GOT3 (cell line): Measurements from ENCODE around the gene CYP19A1.

Source experiments
- DNase-seq: peaks from one replicate; lab custom pipeline; 2025; ENCODE audit warnings: mixed read lengths; lab: John Stamatoyannopoulos, UW

Gene CYP19A1

GRCh38 chr15:51338496-51338895 is at the start of gene CYP19A1:
CYP19A1 (minus strand) TSS chr15:51338596; CDS start chr15:51242912, 95,684 bp downstream.
- DNase-seq = no peak

- DNase-seq = no peak
Measured at GRCh38 chr15:51387699-51388041, 49.3 kb upstream of the CYP19A1 start.

- no peak for DNase-seq
Measured at GRCh38 chr15:51386960-51387698, 48.7 kb upstream of the CYP19A1 start.

GRCh38 chr15:51386486-51386885 is 48.1 kb upstream of the CYP19A1 start:
- DNase-seq = no peak

- DNase-seq = no peak
Measured at GRCh38 chr15:51386029-51386428, 47.6 kb upstream of the CYP19A1 start.

- no peak for DNase-seq
Measured at GRCh38 chr15:51382787-51383186, 44.4 kb upstream of the CYP19A1 start.

- no peak for DNase-seq
Measured at GRCh38 chr15:51380999-51381806, 42.8 kb upstream of the CYP19A1 start.

GRCh38 chr15:51379390-51379789 is 41.0 kb upstream of the CYP19A1 start:
- no peak for DNase-seq

GRCh38 chr15:51378406-51378805 is 40.0 kb upstream of the CYP19A1 start:
- no peak for DNase-seq

- no peak for DNase-seq
Measured at GRCh38 chr15:51377038-51377786, 38.8 kb upstream of the CYP19A1 start.

- DNase-seq = no peak
Measured at GRCh38 chr15:51375966-51376640, 37.7 kb upstream of the CYP19A1 start.

- DNase-seq = no peak
Measured at GRCh38 chr15:51374131-51374530, 35.7 kb upstream of the CYP19A1 start.

- no peak for DNase-seq
Measured at GRCh38 chr15:51371266-51371665, 32.9 kb upstream of the CYP19A1 start.

GRCh38 chr15:51369451-51369761 is 31.0 kb upstream of the CYP19A1 start:
- no peak for DNase-seq

- no peak for DNase-seq
Measured at GRCh38 chr15:51368751-51369450, 30.5 kb upstream of the CYP19A1 start.

GRCh38 chr15:51368307-51368706 is 29.9 kb upstream of the CYP19A1 start:
- no peak for DNase-seq

GRCh38 chr15:51367322-51367976 is 29.1 kb upstream of the CYP19A1 start:
- no peak for DNase-seq

- DNase-seq = no peak
Measured at GRCh38 chr15:51366920-51367319, 28.5 kb upstream of the CYP19A1 start.

GRCh38 chr15:51366071-51366470 is 27.7 kb upstream of the CYP19A1 start:
- no peak for DNase-seq

GRCh38 chr15:51365417-51365816 is 27.0 kb upstream of the CYP19A1 start:
- DNase-seq = no peak

GRCh38 chr15:51363383-51363782 is 25.0 kb upstream of the CYP19A1 start:
- DNase-seq = no peak
